PC-3 (cell line): ENCODE results near the gene RABAC1.

ENCODE experiments used
- CTCF ChIP-seq: fragments of 300-600 bp; sonication (generic); conservative IDR thresholded peaks from 2 replicates; pipeline ENCODE4 v1.5.1; 2017; ENCODE audit warnings: antibody characterized with exemption, low read depth, mild to moderate bottlenecking, low read length
- EZH2 ChIP-seq: fragments of 300-600 bp; sonication (generic); IDR thresholded peaks from one replicate; pipeline ENCODE4 v1.6.1; 2017; ENCODE audit warnings: antibody characterized with exemption, mild to moderate bottlenecking, low read length; ENCODE audit not compliant: unreplicated experiment

- TF ChIP-seq CTCF (no peak), EZH2 (no peak)
Observed at GRCh38 chr19:41974652-41975051, 15.5 kb upstream of the RABAC1 start.
